GM21381 (cell line): ENCODE data around the gene HSPH1.
A peak's percentile ranks its signal among the peaks of the same experiment; 100 is the strongest.

Experiments
- ATAC-seq: cut with Tn5 transposase; IDR thresholded peaks from one replicate; pipeline ENCODE4 v1.9.1; 2021; ENCODE audit warnings: mild to moderate bottlenecking, moderate library complexity; ENCODE audit not compliant: unreplicated experiment

The HSPH1 gene

DNA sequence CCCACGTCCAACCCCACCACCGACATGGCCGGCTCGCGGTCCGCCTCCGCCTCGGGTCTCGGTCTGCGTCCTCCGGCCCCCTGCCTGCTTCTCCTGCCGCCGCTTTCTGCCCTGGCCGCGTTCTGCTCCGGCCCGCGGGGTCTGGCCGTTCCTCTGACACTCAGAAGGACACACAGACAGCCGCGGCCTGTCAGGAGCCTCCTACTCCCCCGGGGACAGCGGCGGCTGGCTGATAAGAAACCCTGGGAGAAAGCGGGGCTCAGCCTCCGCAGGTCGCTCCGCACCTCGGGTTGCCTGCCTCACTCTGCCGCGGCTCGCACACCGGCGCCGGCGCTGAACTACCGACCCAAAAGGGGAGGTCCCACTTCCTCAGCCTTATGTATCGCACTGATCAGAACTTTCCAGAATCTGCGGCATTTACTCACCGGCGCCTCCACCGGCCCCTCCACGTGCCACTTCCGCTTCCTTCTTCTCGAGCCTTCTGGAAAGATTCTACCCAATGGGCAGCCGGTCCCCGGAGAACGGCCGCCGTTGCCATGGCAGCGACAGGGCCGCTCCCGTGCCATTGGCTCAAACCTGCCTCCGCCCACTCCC is at the start of gene HSPH1:
TSS of gene HSPH1 (minus strand) at position 348 of the 594 bp plus-strand sequence. CDS start at position 26, 322 bp downstream.
- ATAC-seq: peak; percentile 79

DNA sequence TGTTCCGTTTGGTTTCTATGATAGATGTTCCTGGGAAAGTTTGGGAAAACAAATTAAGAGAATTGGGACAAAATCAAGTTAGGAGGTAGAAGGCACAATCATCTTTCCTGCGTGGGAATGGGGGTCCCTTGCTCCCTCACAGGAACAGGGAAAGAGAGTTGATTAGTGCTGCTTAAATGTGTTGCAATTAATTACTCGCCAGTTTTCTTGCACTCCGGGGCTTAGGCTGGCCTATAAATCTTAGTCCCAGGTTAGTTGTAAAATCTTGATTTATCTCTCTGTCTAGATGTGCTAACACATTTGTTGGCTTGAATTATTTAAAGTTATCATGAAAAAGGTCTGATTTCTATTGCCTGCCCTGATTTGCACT is 48.1 kb upstream of the HSPH1 start:
- ATAC-seq: no peak

GRCh38 chr13:31209172-31209840 is 47.6 kb upstream of the HSPH1 start:
- ATAC-seq: no peak

DNA sequence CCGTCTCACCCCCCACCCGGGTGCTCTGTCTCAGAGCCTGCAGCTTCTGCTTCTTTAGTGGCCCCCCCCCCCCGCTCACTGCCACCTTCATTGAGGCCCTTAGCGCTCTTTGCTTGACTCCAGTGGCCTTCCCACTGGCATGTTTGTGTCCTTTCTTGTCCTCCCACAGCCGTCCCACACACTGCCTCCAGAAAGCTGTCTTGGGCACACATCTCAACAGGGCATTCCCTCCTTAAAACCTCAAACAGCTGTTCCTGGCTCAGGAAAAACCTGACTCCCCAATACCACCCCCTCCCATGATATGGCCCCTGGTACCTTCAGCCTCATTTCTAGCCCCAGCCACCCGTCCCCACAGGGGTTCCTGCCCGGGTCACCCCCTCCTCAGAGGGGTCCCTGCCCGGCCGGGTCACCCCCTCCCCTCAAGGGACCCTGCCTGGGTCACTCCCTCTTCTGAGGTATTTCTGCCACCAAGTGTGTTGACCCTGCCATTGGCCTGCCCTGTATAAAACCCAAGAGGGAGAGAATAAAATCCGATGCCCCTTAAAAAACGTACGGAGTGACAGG is 46.9 kb upstream of the HSPH1 start:
- no peak for ATAC-seq

DNA sequence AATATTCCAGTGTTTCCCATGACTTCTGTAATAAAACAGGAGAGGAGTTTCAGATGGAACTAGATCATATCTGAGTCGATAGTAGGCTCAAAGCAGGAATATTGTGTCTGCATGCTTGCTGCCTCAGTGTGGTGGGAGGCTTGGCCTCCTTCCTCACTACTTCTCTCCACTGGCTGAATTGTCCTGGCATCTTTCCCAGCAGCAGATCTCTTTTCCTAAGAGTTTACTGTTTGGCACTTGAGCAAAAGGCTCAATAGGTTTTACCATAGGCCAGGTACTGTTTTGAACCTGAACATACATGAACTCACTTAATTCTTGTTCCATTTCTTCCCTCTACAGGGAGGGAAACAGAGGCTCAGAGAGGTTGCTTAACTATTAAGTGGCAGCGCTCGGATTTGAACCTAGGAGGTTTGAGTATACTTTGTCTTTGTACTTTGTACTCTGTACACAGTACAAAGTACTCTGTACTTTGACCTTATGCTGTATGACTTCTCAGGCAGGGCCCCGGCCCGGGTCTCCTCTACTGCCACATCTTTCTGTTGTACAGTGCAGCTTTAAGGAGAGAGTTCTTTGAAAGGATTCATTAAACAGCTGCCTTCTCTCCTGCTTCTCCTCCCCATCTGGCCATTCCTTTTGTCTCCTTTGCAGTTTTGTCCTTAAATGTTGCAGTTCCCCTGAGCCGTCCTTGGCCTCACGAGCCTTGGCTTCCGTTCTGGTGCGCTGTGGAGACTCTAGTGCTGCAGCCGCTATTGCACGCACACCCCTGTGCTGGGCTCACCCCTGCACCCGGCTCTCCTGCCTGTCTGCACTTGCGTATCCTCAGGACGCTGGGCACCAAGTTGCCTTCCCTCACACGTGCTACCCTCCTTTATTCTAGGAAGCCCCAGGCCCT is 46.2 kb upstream of the HSPH1 start:
- no peak for ATAC-seq

DNA sequence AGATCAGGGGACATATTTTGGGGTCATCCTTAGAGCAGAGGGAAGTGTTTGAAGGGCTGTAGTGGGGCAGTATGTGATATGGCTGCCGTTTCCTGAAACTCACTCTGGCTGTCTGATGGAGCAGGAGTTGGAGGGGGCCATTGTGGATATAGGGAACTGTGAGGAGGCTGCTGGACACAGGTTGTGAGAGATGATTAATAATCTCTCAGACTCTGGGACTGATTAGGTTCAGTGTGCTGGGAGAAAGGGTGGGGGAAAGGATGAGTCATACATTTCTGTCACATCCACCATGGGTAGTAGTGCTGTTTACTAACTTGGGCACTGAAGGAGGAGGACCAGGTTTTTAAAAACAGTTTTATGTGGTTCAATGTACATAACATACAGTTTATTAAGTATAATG is 42.9 kb upstream of the HSPH1 start:
- ATAC-seq: no peak

GRCh38 chr13:31201341-31202031 is 39.8 kb upstream of the HSPH1 start:
- ATAC-seq: no peak

DNA sequence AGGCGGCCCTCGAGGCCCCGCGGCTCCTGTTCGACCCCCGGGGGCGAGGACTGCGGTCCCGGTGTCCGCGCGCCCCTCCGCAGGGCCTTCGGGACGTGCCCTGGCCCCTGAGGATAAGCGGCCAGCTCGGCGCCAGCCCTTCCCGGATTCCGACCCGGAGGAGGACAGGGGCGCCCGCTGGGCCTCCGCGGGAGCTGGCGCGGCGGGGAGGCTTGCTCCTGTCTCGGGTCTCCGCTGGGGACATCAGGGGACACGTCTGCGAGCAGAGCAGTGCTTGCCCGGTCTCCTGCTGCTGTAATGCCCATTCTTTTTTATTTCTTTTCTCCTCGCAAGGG is 38.9 kb upstream of the HSPH1 start:
- peak; percentile 23 for ATAC-seq

- peak; percentile 76 for ATAC-seq
These were observed 38.3 kb upstream of the HSPH1 start, which contains the start of gene B3GLCT for GRCh38 chr13:31199849-31200636. Gene B3GLCT, plus strand, starts transcription at chr13:31199975. Its CDS starts 110 bp downstream, at chr13:31200085.

GRCh38 chr13:31199527-31199848 is 37.8 kb upstream of the HSPH1 start:
- no peak for ATAC-seq

- no peak for ATAC-seq
These were observed 36.8 kb upstream of the HSPH1 start for GRCh38 chr13:31198519-31198918.

DNA sequence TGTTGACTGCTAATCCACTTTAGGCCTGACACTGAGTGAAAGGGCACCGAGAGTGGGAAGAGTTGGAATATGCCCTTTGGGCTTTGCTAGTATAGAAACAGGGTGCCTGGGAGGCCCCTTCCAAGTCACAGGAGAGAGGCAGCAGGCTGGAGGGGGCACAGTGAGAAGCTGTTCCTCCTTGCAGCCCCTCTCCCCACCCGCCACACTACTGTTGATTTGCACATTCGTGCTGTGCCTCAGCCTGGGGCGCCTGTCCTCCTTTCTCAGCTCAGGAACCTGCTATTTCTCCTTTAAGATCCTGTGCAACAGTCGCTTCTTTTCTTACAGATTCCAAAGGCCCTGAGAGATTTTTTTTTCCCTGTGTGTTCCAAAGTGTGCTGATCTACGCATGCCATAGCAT is 35.3 kb upstream of the HSPH1 start:
- no peak for ATAC-seq

DNA sequence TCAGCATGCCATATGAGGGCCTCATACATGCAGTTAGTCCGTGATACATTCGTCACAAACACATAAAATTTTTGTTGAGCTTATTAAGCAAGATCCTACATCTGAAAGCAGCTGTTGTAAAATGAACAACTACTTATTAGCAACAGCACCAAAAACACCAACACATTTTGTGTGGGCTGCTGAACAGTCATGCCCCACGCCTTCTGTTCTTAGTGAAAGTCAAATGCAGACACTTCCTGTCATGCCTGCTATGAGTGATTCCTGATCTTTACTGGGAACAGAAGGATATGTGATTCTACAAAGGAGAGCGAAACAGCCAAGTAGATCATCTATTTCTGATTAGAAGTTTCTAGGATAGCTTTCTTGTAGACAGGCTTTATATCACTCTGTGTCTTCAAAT is 33.9 kb upstream of the HSPH1 start:
- ATAC-seq: no peak

DNA sequence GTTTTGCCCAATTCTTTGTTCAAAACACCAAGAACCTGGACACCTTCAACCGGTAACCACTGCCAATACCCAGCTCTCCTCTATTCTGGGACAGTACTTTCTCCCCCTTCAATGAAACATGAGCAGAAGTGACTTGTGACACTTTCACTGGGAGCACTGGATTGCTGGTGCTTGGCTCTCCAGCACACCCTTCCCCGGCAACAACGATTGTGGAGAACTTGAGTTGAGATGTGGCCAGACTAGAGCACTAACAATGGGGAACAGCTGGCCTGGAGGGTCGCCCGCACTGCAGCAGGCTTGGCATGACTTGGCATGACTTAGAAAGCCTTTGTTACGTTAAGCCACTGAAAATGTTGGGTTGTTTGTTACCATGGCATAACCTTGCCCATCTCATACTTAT is 30.6 kb upstream of the HSPH1 start:
- ATAC-seq: no peak

DNA sequence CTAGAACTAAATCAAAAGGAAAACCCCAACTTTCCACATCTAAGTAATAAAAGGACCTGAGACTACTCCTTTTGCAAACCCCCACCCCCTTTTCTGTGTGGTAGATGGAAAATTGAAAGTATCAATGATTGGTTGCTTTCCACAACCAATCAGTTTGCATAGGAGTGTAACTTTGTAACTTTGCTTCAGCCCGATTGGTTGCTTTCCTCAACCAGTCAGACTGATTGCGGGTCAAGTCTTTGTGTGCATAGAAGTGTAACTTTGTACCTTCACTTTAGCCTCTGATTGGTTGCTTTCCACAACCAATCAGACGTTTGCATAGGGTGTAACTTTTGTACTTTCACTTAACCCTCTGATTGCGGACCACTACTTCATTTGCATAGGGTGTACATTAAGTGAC is 30.0 kb upstream of the HSPH1 start:
- ATAC-seq: no peak

- ATAC-seq: no peak
These were observed 23.4 kb upstream of the HSPH1 start for GRCh38 chr13:31184981-31185645.

DNA sequence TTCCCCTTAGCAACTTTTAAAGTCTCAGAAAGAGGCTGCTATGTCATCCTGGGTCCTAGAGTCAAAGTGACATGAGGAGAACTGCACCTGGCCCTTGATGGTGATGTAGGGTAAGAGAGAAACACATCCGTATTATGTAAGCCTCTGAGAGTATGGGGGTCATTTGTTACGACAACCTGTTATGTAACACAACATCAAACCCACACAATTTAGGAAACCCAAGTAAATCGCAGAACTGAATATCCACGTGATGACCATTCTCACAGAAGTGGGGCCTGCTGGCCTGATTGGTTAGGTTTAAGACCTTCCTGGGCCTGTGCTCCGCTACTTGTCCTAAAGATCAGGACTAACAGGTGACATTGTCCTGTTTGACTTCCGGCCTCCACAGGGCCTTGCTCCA is 22.7 kb upstream of the HSPH1 start:
- ATAC-seq: no peak

- ATAC-seq: no peak
These were observed 21.3 kb upstream of the HSPH1 start for GRCh38 chr13:31182987-31183386.

- ATAC-seq: no peak
These were observed 18.1 kb upstream of the HSPH1 start for GRCh38 chr13:31179754-31180153.

DNA sequence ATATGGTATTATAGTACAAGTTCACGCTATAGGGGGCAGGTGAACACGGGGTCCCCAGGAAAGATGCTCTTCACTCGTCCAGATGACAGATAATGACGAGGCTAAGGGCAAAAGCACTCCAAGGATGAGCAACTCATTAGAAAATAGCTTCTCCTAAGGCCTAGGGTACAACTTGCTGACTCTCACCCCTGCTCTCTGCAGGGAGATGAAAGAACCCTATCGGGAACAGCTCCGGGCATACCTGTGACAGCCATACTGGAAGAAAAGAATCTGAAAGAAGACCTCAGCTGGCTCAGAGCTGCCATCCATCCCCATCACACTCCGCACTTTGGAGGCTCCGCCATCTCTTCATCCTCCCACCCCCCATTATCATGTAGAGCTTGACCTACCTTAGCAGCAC is 17.5 kb upstream of the HSPH1 start:
- no peak for ATAC-seq
